22Rv1 (cell line): ENCODE measurements around the gene PCNX1.

Source experiments
- ZFX ChIP-seq: fragments of 450-650 bp; IDR thresholded peaks from 2 replicates; pipeline ENCODE4 v1.6.1; 2017; ENCODE audit warnings: antibody characterized with exemption, borderline replicate concordance
- TF ChIP-seq, protein P1 (sequence below): fragments of 450-650 bp; IDR thresholded peaks from 2 replicates; pipeline ENCODE4 v1.5.1; 2017; ENCODE audit warnings: mild to moderate bottlenecking

DNA sequence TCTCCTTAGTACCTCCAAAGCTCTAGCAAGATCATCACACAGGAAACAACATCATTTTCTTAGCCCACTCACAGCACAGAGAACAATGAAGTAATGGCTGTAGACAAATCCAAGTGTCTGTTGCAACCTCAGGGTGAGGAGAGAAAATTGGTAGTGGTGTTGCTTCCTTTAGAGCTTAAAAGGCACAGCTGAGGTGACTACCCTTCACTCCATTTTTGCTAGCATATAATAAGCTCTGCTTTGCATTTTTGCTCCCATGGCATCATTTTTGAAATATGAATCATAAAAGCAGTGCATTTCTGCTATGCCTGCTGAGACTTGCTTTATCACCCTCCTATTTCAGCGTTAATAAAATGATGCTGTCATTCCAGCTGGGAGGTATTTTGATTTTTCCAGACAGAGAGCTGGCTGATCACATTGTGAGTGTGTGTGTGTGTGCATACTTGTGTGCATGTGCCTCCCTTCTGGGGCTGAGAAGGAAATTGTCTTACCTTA is 18.5 kb upstream of the PCNX1 start:
- TF ChIP-seq, protein P1, sequence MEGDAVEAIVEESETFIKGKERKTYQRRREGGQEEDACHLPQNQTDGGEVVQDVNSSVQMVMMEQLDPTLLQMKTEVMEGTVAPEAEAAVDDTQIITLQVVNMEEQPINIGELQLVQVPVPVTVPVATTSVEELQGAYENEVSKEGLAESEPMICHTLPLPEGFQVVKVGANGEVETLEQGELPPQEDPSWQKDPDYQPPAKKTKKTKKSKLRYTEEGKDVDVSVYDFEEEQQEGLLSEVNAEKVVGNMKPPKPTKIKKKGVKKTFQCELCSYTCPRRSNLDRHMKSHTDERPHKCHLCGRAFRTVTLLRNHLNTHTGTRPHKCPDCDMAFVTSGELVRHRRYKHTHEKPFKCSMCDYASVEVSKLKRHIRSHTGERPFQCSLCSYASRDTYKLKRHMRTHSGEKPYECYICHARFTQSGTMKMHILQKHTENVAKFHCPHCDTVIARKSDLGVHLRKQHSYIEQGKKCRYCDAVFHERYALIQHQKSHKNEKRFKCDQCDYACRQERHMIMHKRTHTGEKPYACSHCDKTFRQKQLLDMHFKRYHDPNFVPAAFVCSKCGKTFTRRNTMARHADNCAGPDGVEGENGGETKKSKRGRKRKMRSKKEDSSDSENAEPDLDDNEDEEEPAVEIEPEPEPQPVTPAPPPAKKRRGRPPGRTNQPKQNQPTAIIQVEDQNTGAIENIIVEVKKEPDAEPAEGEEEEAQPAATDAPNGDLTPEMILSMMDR = no peak
- no peak for TF ChIP-seq ZFX
